Measurements from ENCODE around the gene TMEM50B. TPM values are rescaled to one million over a fixed set of nuclear protein-coding genes. Genes with fewer than 3 reads are reported as not detected.
"Not testable (repeated sequence)": the region's sequence is repeated elsewhere in the genome, so short reads cannot be mapped to it uniquely, and the experiment has no call there.

The TMEM50B gene
- total RNA-seq (2014; rRNA removed), result 28.6 and 37.0 TPM in 2 replicates
- 12.7 TPM for polyA plus RNA-seq (2012)

DNA sequence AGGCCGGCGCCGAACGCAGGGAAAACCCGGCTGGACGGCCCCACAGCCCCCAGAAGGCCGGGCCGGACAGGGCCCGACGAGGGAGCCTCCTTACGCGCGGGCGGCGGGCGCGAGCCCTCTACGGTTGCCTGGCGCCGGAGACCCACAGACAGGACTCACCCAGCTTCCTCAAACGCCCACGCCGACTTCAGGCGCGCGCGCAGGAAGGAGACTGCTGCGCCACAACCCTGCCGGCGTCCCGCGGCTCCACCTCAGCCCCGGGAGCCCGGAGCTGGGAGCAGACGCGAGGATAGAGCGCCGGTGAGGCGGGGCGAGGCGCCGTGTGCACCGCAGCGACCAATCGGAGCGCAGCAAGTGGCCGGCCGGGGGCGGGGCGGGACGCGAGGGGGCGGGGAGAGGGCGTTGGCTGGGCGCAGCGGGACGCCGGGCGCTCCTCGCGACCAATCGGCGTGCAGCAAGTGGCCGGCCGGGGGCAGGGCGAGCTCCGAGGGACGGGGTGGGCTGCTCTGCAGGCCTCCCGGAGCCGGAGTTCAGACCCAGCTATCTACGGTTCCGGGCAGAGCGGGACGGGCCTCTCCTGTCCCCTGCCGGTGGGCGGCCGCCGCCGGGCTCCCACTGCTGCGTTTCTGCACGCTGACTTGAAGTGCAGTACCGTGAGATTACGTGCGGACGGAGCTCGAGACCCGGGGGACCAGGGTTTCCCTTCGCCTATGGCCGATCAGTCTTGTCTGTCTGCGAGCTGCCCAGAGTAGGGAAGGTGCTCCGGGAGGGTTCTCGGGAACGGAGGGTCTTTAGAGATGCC lies at the start of gene TMEM50B:
TMEM50B (minus strand) TSS at position 296 of the 802 bp plus-strand sequence. CDS start 11,089 bp downstream, outside the sequence.
- DNase-seq (ENCODE audit: low read depth), result peak; percentile 94

- no peak for DNase-seq (ENCODE audit: low read depth)
Observed at GRCh38 chr21:33522953-33523349, 43.2 kb upstream of the TMEM50B start.

DNA sequence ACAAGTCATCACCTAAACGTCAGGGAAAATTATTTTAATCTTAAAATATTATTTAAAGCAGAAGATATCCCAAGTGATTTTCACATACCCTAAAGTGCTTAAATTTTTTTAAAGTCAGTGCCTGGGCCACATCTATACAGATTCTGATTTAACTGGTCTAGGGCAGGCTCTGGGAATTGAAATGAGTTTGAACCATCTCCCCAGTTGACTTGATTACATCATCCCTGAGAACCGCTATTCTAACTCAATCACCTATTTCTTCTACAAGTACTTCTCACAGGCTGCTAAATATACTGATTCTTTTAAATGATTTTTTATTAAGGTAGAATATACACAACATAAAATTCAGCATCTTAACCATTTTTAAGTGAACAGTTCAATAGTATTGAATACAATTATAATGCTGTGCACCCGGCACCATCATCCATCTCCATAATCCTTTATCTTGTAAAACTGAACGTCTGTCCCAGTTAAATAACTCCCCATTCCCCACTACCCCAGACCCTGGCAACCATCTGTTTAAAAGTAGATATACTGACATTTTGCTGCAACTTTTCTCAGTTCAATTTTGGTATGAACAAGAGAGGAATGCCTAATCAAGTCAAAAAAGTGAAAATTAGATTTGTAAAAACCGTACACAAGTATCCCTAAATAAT lies 42.7 kb upstream of the TMEM50B start:
- DNase-seq (ENCODE audit: low read depth), result no peak

DNA sequence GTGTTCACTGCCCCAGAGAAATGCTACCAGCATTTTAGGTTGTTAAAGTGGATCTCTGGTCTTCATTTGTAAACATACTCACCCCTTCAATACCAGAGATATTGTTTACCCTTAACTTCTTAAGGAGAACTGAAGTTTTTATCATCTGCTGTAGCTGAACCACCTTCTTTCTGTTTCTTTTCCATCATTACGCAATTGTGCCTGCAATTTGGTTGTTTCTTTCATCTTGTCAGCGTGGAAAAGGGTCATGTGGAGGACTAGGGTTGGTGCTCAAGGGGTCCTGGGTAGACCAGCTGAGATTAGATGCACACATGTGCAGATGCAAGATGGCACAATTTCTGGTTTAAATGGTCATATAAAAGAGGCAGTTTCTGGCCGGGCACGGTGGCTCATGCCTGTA lies 39.1 kb upstream of the TMEM50B start:
- DNase-seq (ENCODE audit: low read depth), result no peak

DNA sequence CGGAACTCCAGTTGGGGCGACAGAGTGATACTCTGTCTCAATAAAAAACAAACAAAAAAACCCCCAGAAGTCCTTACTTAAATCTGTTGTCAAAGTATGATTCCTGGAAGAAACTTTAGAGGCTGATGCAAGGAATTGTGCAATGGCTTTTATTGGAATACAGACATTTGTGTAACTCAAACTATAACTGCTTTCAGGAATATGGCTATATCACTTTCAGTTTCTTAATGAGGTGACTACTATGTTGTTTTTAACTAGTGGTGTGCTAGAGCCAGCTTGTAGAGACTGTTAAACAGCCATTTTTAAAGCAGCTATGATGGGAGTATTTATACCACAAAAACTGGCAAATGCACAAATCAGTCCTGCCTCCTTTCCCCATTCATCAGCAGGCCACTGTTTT lies 34.5 kb upstream of the TMEM50B start:
- no peak for DNase-seq (ENCODE audit: low read depth)

- DNase-seq (ENCODE audit: low read depth), result no peak
Observed at GRCh38 chr21:33512481-33512880, 32.7 kb upstream of the TMEM50B start.

- no peak for DNase-seq (ENCODE audit: low read depth)
Observed at GRCh38 chr21:33511639-33512038, 31.9 kb upstream of the TMEM50B start.

DNA sequence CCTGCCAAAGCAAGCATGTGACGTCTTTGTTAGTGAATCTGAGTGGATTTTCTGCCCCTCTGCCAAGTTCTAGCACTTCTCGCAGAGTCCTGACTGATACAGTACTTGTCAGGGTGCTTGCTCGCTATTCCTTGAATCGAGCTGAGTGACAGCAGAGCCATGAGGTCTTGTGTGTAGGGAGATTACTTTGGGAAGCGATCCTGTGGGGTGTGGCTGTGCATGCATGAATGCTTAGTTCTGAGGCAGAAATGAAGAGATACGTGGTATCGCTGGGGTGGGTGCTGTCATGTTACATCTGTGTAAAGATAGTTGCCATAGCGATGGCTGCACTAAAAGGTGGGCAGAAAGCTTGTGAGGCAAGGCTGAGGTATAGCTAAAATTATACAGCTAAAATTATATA lies 31.1 kb upstream of the TMEM50B start:
- DNase-seq (ENCODE audit: low read depth), result no peak

GRCh38 chr21:33507003-33507402 lies 27.2 kb upstream of the TMEM50B start:
- DNase-seq (ENCODE audit: low read depth), result not testable (repeated sequence)

DNA sequence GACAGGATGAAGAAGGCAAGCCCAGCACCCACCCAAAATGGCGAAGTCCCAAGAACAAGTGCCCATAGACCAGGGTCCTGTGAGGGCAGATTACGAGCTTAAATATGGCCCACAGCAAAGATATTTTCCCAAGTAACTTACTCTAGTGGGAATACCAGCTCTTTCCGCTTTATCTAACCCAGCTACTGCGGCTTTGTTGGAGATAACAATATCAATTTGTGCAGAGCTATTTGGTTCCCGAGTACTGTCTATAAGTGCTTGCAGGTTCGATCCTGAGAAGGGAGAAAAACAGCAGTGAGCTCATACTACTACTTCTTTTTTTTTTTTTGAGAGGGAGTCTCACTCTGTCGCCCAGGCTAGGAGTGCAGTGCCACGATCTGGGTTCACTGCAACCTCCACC lies 26.1 kb upstream of the TMEM50B start:
- DNase-seq (ENCODE audit: low read depth), result no peak

DNA sequence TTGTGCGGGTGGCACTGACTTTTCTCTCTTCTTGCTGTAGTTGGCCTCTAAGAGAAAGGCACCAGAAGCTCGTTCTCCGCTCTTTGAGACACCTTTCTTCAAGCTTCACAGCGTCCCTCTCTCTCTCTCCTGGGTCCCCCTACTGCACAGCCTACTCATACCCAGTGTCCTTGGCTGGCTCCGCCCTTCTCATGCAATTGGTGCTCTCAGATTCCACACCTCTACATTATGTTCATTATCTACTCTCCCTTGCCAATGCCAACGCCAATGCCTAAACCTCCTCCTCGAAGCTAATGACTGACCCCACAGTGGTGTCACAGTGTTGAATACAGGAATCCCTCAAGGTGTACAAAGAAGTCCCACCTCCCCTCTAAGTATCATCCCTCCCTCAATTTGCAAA lies 16.6 kb upstream of the TMEM50B start:
- no peak for DNase-seq (ENCODE audit: low read depth)

GRCh38 chr21:33495743-33496142 lies 16.0 kb upstream of the TMEM50B start:
- DNase-seq (ENCODE audit: low read depth), result no peak

DNA sequence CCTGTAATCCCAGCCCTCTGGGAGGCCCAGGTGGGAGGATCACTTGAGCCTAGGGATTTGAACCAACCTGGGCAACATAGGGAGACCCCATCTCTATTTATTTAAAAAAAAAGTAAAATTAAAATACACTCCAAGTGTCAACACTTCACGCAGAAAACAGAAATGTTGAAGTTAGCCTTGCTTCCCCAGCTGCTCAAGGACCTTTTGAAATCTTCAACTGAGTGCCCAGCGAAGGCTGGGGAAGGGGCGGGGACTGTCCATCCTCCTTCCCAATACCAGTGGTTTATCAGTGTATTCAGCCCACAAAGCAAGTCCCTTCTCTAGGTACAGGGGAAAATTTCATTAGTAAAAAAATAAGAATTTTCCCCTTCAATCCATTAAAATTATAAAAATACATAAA lies 14.0 kb upstream of the TMEM50B start:
- no peak for DNase-seq (ENCODE audit: low read depth)

DNA sequence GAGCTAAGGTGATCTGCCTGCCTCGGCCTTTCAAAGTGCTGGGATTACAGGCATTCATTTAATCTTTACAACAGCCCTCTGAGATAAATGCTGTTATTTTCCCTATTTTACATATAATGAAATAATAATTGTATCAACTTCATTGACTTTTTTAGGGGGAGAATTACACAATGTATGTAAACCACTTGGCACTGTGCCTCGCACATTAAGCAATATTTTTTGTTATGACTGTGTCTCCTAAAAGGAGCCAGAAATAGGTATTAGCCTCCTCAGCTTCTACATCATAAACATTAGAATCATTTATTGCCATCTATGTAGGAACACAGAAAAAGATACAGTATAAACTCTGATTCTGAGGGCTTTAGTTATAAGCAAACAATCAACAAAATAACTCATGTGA lies 12.8 kb upstream of the TMEM50B start:
- DNase-seq (ENCODE audit: low read depth), result peak; percentile 18

- DNase-seq (ENCODE audit: low read depth), result peak; percentile 86
Observed at GRCh38 chr21:33491373-33492102, 11.8 kb upstream of the TMEM50B start, which contains the start of gene DNAJC28. DNAJC28 (minus strand) TSS chr21:33491716; CDS start chr21:33489393, 2,323 bp downstream.

DNA sequence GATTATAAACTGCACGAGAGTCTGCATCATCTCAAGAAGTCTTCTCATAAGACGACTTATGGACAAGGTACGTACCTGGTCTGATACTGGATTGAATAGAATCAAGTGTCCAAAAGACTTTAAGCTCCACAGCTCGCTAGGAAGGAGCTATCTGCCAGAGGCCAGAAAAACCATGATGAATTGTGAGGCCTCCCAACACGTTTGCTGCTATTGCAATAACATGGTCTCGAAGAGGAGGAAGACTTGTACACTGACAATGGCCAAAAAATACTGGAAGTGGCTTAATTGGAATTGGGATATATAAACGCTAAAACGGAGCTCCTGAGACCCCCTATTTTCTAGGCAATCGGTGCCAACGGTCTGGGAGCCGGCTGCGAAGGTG lies 11.2 kb upstream of the TMEM50B start:
- peak; percentile 3 for DNase-seq (ENCODE audit: low read depth)

DNA sequence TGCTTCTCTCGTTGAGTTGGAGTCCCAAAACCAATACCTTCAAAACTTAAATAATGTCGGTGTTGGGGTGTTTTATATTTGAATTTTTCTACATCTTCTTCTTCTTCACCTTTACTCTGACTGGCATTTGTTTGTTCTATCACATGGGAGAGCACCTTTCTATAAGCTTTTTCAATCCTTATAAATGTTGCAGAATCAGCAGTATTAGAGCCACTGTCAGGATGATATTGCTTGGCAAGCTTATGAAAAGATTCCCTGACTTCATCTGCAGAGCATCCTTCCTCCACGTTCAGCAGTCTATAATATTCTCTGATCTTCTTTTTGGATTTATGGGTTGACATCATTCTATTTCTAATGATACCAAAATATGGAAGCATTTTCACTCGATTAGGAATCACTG lies 9.2 kb upstream of the TMEM50B start:
- no peak for DNase-seq (ENCODE audit: low read depth)

DNA sequence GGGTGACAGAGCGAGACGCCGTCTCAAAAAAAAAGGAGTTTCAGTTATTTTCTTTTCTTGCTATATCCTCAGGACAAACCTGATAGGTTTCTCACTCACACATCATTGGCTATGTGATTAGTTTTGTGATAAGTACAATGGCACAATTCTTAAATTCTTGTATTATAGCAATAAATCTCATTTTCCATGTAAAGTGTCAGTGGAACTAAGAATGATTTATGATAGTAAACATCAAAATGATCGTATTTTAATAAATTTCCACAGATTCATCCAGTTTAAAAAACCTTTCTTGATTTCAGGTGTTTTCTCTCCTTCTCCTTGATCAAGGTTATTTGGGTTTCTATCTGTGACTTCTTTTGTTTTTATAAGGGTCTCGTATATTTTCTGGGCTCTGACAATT lies 8.2 kb upstream of the TMEM50B start:
- DNase-seq (ENCODE audit: low read depth), result no peak

GRCh38 chr21:33481314-33481943 lies 1.7 kb upstream of the TMEM50B start:
- no peak for DNase-seq (ENCODE audit: low read depth)

GRCh38 chr21:33480481-33481103 lies 818 bp upstream of the TMEM50B start:
- no peak for DNase-seq (ENCODE audit: low read depth)

DNA sequence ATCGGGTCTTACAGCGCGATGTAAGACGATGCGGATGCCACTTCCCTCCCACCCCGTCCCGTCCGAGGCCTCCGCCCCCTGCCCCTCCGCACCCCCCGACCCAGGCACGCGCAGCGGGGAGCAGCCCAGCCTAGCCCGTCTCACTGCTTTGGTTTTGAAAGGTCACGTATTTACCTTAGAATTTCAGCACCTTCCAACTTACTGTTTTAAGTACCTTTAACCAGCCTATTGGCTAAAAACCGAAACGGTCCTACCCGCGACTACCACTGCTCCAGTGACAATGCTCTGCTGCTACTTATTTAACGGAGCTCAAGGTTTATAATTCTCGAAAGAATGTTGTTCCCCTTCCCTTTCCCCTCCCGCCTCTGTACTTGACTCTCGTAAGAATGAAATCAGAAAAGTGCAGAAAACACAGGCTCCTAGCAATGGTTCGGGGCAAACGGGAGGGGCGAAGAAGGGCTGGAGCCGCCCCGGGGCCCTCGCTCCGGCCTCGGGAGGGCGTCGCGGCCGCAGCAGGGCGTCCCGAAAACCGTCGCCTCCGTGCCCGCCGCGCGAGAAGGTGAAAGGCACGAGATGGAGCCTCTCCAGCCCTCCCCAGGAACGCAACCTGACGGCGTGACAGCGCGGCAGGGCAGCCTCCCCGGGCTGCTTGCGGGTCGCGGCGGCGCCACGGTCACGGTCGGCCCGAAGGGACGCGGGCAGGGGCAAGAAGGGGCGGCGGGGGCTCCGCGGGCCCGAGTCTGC lies 667 bp downstream of the TMEM50B start:
- DNase-seq (ENCODE audit: low read depth), result peak; percentile 37
